ENCODE data around the gene ENOX1.
"Not testable (repeated sequence)": the region's sequence is repeated elsewhere in the genome, so short reads cannot be mapped to it uniquely, and the experiment has no call there.

ENOX1 gene

DNA sequence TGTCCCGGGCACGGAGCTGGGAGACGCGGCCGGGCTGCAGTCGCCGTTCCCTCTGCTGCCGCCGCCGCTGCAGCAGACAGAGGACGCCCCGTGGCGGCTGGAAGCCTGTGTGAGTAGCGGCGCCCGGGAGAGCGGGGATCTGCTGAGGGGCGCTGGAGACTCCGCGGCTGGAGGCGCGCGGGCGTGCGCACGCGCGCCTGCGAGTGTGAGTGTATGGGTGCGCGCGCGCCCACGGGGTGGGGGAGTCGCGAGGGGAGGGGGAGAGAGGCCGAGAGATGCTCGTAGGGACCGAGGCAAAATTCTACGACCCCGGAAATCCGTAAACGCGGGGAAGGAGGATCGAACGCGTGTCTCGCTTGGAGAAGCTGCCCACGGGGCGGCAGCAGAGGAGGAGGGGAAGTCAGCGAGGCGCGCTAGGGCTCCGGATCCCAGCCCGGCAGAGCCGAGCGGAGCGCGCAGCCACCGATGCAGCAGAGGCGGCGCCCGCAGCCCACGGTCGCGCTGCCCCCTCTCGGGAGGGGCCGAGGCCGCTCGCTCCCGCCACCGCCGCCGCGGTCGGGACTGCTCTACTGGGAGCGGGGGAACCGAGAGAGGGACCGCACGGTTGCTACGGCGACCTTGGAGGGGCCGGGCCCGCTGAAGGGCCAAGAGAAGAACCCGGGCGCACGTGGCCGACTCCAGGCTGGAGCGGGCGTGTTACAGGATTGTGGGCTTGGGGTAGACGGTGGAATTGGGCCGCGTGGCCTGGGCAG lies at the start of gene ENOX1:
TSS of gene ENOX1 (minus strand) at position 207 of the 752 bp plus-strand sequence.
- peak; percentile 46 for DNase-seq

DNA sequence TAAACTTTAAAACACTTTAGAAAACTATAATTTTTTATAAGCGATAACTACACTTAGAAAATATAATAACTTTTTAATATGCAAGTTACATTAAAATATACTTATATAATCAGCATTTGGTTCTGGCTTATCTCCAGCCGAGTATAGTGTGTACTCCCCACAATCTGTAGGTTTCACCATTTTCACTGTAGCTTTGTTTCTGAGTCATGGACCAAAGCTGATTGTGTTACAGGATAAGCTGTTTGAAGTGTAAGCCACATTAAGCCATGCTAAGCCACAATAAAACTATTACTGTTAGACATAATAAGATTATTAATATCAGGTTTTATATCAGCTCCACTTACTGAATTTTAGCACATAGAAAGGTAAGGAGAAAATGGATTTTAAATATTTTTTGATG lies 48.9 kb upstream of the ENOX1 start:
- no peak for DNase-seq

DNA sequence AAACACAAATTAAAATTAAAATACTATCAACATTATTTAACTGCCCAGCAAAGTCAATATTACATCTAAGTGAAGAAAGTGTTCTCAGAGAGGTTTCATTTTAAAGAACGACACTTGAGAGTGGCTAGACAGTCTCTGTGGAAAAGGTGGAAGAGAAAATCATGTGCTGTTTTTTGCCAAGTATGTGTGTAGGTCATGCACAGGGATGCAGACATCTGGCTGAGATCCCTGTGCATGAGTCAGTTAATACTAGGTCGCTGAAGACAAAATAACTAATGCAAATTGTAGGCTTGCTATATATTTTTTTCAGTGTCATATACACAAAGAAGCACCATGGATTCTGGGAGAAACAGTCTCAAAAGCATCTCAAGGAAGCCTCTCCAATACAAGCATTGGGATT lies 44.3 kb upstream of the ENOX1 start:
- no peak for DNase-seq

DNA sequence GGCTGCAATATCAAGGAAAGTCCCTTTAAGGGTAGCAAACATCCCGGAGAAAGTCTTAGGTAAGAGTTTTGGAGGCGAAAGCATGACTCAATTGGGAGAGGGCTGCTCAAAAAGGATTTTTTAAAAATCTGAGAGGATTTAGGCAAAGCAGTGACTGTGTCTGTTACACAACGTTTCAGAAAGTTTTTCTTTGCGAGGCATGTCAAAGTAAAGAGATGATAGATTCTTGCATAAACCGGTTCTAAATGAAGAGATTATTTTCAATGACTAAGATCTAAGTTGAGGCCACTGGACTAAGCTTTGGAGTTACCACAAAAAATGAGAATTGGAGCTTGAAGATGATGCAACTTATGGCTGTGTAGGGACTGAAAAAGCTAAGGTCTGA lies 43.7 kb upstream of the ENOX1 start:
- peak; percentile 98 for DNase-seq

DNA sequence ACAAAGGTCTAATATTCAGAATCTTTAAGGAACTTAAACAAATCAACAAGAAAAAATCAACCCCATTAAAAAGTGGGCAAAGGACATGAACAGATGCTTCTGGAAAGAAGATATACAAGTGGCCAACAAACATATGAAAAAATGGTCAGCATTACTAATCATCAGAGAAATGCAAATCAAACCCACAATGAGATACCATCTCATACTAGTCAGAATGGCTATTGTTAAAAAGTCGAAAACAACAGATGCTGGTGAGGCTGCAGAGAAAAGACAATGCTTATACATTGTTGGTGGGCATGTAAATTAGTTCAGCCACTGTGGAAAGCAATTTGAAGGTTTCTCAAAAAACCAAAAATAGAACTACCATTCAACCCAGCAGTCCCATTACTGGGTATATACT lies 37.9 kb upstream of the ENOX1 start:
- DNase-seq, result not testable (repeated sequence)

GRCh38 chr13:43822969-43823368 lies 36.2 kb upstream of the ENOX1 start:
- DNase-seq, result no peak

DNA sequence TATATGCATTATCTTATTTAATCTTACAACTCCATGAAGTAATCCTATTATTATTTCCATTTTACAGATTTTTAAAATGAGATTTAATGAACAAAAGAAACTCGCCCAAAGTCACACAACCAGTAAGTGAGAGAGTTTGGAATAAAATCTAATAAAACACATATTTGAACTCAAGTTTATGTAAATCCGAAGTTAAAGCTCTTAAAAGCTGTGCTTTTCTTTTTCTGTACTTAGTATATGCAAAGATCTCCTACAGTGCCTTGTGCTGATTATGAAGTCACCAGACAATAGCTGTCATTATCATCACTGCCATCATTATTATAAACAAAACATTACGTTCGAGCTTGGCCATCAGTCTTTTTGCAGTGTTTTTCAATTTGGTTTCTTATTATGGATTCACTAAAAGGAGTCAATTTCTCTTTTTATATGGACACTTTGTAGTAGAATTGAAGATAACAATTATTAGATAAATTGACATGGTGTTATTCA lies 29.7 kb upstream of the ENOX1 start:
- no peak for DNase-seq

- peak; percentile 46 for DNase-seq
Observed at GRCh38 chr13:43815204-43815603, 28.4 kb upstream of the ENOX1 start.

GRCh38 chr13:43808676-43809075 lies 21.9 kb upstream of the ENOX1 start:
- DNase-seq, result no peak

- DNase-seq, result no peak
Observed at GRCh38 chr13:43805681-43806128, 18.9 kb upstream of the ENOX1 start.

GRCh38 chr13:43805071-43805468 lies 18.3 kb upstream of the ENOX1 start:
- DNase-seq, result peak; percentile 17

- DNase-seq, result peak; percentile 37
Observed at GRCh38 chr13:43804461-43805070, 17.8 kb upstream of the ENOX1 start.

- DNase-seq, result no peak
Observed at GRCh38 chr13:43802511-43802910, 15.7 kb upstream of the ENOX1 start.

- DNase-seq, result no peak
Observed at GRCh38 chr13:43800828-43801227, 14.1 kb upstream of the ENOX1 start.

DNA sequence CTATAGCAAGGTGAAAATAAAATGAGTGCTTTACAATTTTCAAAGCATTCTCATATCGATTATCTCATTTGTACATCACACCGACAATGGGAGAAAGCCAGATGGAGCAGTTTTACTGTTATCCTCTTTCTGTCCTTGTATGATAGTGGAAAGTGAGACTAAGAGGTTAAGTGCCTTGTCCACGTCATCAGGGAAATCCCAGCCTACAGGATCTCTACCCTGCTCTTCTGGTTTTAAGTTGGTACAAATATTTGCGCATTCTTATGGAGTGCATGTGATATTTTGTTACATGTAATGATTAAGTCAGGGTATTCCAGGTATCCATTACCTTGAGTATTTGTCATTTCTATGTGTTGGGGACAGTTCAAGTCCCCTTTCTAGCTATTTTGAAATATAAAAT lies 12.4 kb upstream of the ENOX1 start:
- DNase-seq, result no peak

DNA sequence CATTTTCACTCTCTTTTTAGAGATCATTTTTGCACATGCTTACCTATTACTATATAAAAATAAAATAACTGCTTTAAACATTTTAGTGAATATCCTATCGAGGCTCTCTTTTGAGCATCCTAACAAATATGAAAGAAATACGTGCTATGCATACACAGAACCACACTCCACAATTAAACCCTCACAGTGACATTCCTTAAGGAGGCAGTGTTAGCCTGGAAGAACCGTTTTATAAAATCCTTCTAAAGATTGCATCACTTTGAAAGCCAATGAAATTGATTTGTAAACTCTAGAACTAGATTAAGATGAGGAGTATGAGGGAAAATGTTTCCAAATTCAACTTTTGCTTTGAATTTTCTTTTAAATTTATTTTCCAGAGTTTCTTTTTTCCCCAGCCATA lies 11.1 kb upstream of the ENOX1 start:
- no peak for DNase-seq

DNA sequence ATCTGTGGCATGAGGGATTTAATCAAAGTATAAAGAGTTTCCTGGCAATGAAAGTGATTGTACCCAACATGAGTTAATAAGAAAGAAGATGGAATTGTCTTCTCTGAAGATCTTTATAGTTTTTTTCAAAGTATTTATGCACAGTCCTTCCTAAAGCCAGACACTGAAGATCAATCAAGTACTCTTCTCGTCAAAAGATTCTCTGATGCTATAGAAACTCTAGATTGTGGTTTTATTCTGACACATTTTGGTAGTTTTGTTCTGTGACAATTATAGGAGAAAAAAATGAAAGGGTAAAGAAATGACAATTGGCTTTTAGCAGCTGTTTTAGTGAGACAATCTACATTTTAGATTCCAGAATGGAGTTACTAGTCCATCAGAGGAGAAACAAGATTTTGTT lies 10.4 kb upstream of the ENOX1 start:
- DNase-seq, result no peak

DNA sequence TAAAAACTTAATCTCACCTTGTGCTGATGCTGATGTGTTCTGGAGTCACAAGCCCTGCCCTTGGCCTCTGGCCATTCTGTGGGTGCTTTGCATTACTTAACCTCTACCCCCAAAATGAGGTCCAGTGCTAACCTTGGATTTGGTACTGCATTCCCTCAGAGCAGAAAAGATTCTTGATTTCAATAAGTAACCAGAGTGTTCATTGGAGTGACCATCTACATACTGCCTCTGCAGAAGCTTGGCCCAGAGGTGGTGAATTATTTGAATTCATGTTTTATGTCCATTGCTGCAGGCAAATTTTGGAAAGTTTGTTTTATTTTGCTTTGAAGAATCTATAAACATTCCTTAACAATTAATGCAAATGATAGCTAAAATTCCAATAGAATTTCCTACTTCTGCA lies 7.6 kb upstream of the ENOX1 start:
- no peak for DNase-seq

GRCh38 chr13:43792076-43792881 lies 5.5 kb upstream of the ENOX1 start:
- peak; percentile 13 for DNase-seq

DNA sequence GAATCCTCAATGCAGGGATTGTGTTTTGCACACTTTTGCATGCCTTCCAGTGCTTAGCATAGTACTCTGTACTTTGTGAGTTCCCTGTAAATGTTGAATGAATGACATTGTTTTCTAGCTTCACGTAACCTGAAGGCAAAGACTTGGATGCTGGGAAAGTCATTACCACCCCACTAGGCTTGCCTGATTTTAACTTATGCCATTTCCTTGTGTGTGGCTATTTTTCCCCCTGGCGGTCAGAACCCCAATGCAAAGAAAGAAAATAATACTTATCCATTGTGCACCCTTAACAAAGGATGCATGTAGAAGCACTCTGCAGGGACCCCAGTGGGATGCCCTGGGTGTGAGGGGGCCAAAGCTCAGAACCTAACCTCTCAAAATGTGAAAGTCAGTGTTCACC lies 1.2 kb upstream of the ENOX1 start:
- DNase-seq, result no peak

DNA sequence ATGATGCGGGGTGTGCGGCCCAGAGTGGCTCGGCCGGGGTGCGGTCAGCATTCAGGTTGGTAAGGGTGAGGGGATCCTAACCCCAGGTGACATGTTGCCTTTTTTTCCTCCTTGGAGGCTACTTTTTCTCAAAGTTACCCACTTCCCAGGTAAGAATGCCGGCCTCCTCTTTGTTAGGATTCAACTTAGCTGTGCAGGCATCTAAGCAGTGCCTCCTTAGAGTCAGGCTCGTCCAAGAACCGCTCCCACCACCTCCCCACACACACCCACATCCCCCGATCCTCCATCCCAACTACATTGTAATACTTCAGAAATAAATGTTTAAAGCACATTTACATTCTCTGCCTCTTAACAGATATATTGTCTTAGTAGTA lies 733 bp upstream of the ENOX1 start:
- no peak for DNase-seq

- DNase-seq, result no peak
Observed at GRCh38 chr13:43786472-43786765, 353 bp downstream of the ENOX1 start.

DNA sequence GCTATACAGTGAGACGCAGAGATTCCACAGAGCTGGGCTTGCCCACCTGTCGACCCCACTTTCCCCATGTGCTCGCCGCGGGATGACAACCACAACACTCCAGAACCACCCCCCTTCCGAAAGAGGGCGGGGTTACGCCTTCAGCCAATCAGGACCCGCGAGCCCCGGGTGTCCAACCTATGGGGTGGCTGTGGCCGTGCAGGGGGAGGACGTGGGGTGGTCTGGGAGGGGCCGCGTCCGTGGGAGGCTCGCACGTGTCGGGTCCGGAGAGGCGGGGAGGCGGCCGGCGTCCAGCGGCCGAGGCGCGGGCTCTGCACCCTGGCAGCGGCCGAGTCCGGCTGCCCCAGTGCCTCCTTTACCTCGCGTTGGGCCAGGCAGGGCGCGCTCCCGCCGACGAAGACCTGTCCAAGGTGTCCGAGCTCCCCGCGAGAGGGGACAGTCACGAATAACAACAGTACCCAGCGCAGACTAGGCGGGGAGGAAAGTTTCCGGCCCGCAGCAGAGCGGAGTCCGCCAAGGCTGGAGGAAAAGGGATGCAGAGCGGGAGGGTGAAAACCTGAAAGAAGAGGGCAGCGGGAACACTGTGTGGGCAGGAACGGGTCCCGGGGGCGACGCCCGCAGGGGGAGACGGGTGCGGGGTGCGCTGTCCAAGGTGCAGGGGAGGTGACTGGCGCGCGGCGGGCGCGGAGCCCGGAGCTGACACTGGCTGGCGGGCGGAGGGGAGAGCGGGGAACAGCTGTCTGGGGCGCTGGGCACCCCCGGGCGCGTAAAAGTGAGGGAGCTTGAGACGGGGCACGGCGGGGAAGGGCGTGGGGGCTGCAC lies 911 bp downstream of the ENOX1 start:
- no peak for DNase-seq

Data from MV-4-11 (cell line).